ENCODE results near the gene DPH7. TPM values are rescaled to one million over a fixed set of nuclear protein-coding genes. Genes with fewer than 3 reads are reported as not detected.

Gene DPH7
- total RNA-seq, 1 donor from 2014 or later, result 51.7 TPM

- no peaks in the 10 kb centered on the region for H3K9me3 Mint-ChIP-seq
- DNase-seq, result no peak
- peaks cover 14% of the 10 kb centered on the region for H3K36me3 Mint-ChIP-seq (ENCODE audit: low read depth)
Measured at GRCh38 chr9:137613738-137614523, 35.2 kb upstream of the DPH7 start.

GRCh38 chr9:137613259-137613658 is 34.5 kb upstream of the DPH7 start:
- H3K36me3 Mint-ChIP-seq (ENCODE audit: low read depth), result peaks cover 14% of the 10 kb centered on the region
- DNase-seq, result no peak
- intact Hi-C loops (cut with micrococcal nuclease), result no loop called here
- no peak overlapping the region for H3K27ac Mint-ChIP-seq
- H3K4me3 Mint-ChIP-seq, result no peak overlapping the region
- peaks cover 12% of the 10 kb centered on the region for H3K4me1 Mint-ChIP-seq
- no peaks in the 10 kb centered on the region for H3K27me3 Mint-ChIP-seq
- no peaks in the 10 kb centered on the region for H3K9me3 Mint-ChIP-seq

More at GRCh38 chr9:137613738-137614523, 35.2 kb upstream of the DPH7 start:
- H3K27me3 Mint-ChIP-seq, result no peaks in the 10 kb centered on the region
- intact Hi-C loops (cut with micrococcal nuclease), result no loop called here
- H3K4me1 Mint-ChIP-seq, result peaks cover 12% of the 10 kb centered on the region
- H3K4me3 Mint-ChIP-seq, result no peak overlapping the region
- H3K27ac Mint-ChIP-seq, result no peak overlapping the region

GRCh38 chr9:137612741-137613142 is 34.0 kb upstream of the DPH7 start:
- H3K27ac Mint-ChIP-seq, result no peak overlapping the region

GRCh38 chr9:137611623-137612609 is 33.2 kb upstream of the DPH7 start:
- H3K9me3 Mint-ChIP-seq, result no peaks in the 10 kb centered on the region
- peaks cover 9% of the 10 kb centered on the region for H3K4me1 Mint-ChIP-seq
- DNase-seq, result peak; percentile 60
- intact Hi-C loops (cut with micrococcal nuclease), result no loop called here
- no peak overlapping the region for H3K4me3 Mint-ChIP-seq
- peaks cover 8% of the 10 kb centered on the region for H3K36me3 Mint-ChIP-seq (ENCODE audit: low read depth)
- no peaks in the 10 kb centered on the region for H3K27me3 Mint-ChIP-seq
- peak overlapping the region; percentile 75 for H3K27ac Mint-ChIP-seq

More at GRCh38 chr9:137612741-137613142, 34.0 kb upstream of the DPH7 start:
- no peak overlapping the region for H3K4me3 Mint-ChIP-seq
- H3K9me3 Mint-ChIP-seq, result no peaks in the 10 kb centered on the region
- H3K4me1 Mint-ChIP-seq, result peaks cover 9% of the 10 kb centered on the region
- no peaks in the 10 kb centered on the region for H3K27me3 Mint-ChIP-seq
- H3K36me3 Mint-ChIP-seq (ENCODE audit: low read depth), result peaks cover 14% of the 10 kb centered on the region
- intact Hi-C loops (cut with micrococcal nuclease), result no loop called here
- DNase-seq, result peak; percentile 58

GRCh38 chr9:137610944-137611343 is 32.2 kb upstream of the DPH7 start:
- peak overlapping the region; percentile 75 for H3K27ac Mint-ChIP-seq
- intact Hi-C loops (cut with micrococcal nuclease), result no loop called here

GRCh38 chr9:137607141-137607857 is 28.6 kb upstream of the DPH7 start:
- H3K4me3 Mint-ChIP-seq, result peak overlapping the region; percentile 85
- peak overlapping the region; percentile 53 for H3K27ac Mint-ChIP-seq
- H3K36me3 Mint-ChIP-seq (ENCODE audit: low read depth), result no peaks in the 10 kb centered on the region
- no peaks in the 10 kb centered on the region for H3K27me3 Mint-ChIP-seq
- peak; percentile 60 for DNase-seq
- H3K4me1 Mint-ChIP-seq, result peaks cover 30% of the 10 kb centered on the region
- no peaks in the 10 kb centered on the region for H3K9me3 Mint-ChIP-seq
- intact Hi-C loops (cut with micrococcal nuclease), result no loop called here

More at GRCh38 chr9:137610944-137611343, 32.2 kb upstream of the DPH7 start:
- Mint-ChIP-seq H3K4me3 (no peak overlapping the region), H3K36me3 (ENCODE audit: low read depth) (peaks cover 8% of the 10 kb centered on the region), H3K27me3 (no peaks in the 10 kb centered on the region), H3K9me3 (no peaks in the 10 kb centered on the region), H3K4me1 (peaks cover 15% of the 10 kb centered on the region)
- no peak for DNase-seq

- peak overlapping the region; percentile 85 for H3K4me3 Mint-ChIP-seq
- H3K27ac Mint-ChIP-seq, result peak overlapping the region; percentile 53
- H3K36me3 Mint-ChIP-seq (ENCODE audit: low read depth), result no peaks in the 10 kb centered on the region
- intact Hi-C loops (cut with micrococcal nuclease), result no loop called here
- peaks cover 30% of the 10 kb centered on the region for H3K4me1 Mint-ChIP-seq
- no peaks in the 10 kb centered on the region for H3K9me3 Mint-ChIP-seq
- no peaks in the 10 kb centered on the region for H3K27me3 Mint-ChIP-seq
- DNase-seq, result no peak
Measured at GRCh38 chr9:137606734-137607138, 28.0 kb upstream of the DPH7 start.

GRCh38 chr9:137606005-137606621 is 27.4 kb upstream of the DPH7 start:
- H3K27me3 Mint-ChIP-seq, result no peaks in the 10 kb centered on the region
- no peak for DNase-seq
- H3K9me3 Mint-ChIP-seq, result no peaks in the 10 kb centered on the region
- intact Hi-C loops (cut with micrococcal nuclease), result no loop called here
- H3K27ac Mint-ChIP-seq, result peak overlapping the region; percentile 65
- H3K36me3 Mint-ChIP-seq (ENCODE audit: low read depth), result no peaks in the 10 kb centered on the region
- H3K4me3 Mint-ChIP-seq, result peak overlapping the region; percentile 85
- peaks cover 28% of the 10 kb centered on the region for H3K4me1 Mint-ChIP-seq

- peak within 1 kb of the TSS; percentile 65 for H3K27ac Mint-ChIP-seq
- peak within 1 kb of the TSS; percentile 85 for H3K4me3 Mint-ChIP-seq
- H3K27me3 Mint-ChIP-seq, result no peaks in the 10 kb centered on the region
- peaks cover 28% of the 10 kb centered on the region for H3K4me1 Mint-ChIP-seq
- intact Hi-C loops (cut with micrococcal nuclease), result loop anchor here (1.0 kb wide), 4 partner anchors 13 to 146 kb away; partner anchors contain the start of genes MRPL41, NSMF and ZMYND19
- H3K36me3 Mint-ChIP-seq (ENCODE audit: low read depth), result no peaks in the 10 kb centered on the region
- peak; percentile 96 for DNase-seq
- H3K9me3 Mint-ChIP-seq, result no peaks in the 10 kb centered on the region
Measured at GRCh38 chr9:137605121-137606004, 26.6 kb upstream of the DPH7 start, which contains the start of gene ARRDC1. Gene ARRDC1, plus strand, starts transcription at chr9:137605686. Its CDS starts 32 bp downstream, at chr9:137605718.

GRCh38 chr9:137604345-137605086 is 25.8 kb upstream of the DPH7 start:
- intact Hi-C loops (cut with micrococcal nuclease), result loop anchor here (1.0 kb wide), 4 partner anchors 14 to 145 kb away; partner anchors contain the start of genes MRPL41, NSMF and ZMYND19
- Mint-ChIP-seq H3K4me1 (peaks cover 28% of the 10 kb centered on the region), H3K27ac (no peak overlapping the region), H3K9me3 (no peaks in the 10 kb centered on the region), H3K4me3 (peak overlapping the region; percentile 40), H3K27me3 (no peaks in the 10 kb centered on the region), H3K36me3 (ENCODE audit: low read depth) (no peaks in the 10 kb centered on the region)
- no peak for DNase-seq

GRCh38 chr9:137603879-137604278 is 25.2 kb upstream of the DPH7 start:
- peaks cover 28% of the 10 kb centered on the region for H3K4me1 Mint-ChIP-seq
- no peak for DNase-seq
- intact Hi-C loops (cut with micrococcal nuclease), result no loop called here

GRCh38 chr9:137602661-137603060 is 23.9 kb upstream of the DPH7 start:
- H3K36me3 Mint-ChIP-seq (ENCODE audit: low read depth), result no peaks in the 10 kb centered on the region
- peaks cover 28% of the 10 kb centered on the region for H3K4me1 Mint-ChIP-seq
- H3K27me3 Mint-ChIP-seq, result no peaks in the 10 kb centered on the region
- DNase-seq, result no peak
- H3K4me3 Mint-ChIP-seq, result no peak overlapping the region
- H3K27ac Mint-ChIP-seq, result no peak overlapping the region
- intact Hi-C loops (cut with micrococcal nuclease), result no loop called here
- H3K9me3 Mint-ChIP-seq, result no peaks in the 10 kb centered on the region

More at GRCh38 chr9:137603879-137604278, 25.2 kb upstream of the DPH7 start:
- no peaks in the 10 kb centered on the region for H3K27me3 Mint-ChIP-seq
- peak overlapping the region; percentile 40 for H3K4me3 Mint-ChIP-seq
- no peak overlapping the region for H3K27ac Mint-ChIP-seq
- H3K36me3 Mint-ChIP-seq (ENCODE audit: low read depth), result no peaks in the 10 kb centered on the region
- no peaks in the 10 kb centered on the region for H3K9me3 Mint-ChIP-seq

Measured in activated CD4-positive, alpha-beta T cell treated with anti-CD3 and anti-CD28 coated beads, Interleukin-2, amount 10 ng/mL, durations not matched to agents 24 days and 14 days (primary cell).